ENCODE results near the gene MMP13. TPM values are rescaled to one million over a fixed set of nuclear protein-coding genes. Genes with fewer than 3 reads are reported as not detected.

Gene MMP13
- total RNA-seq, 1 experiment from 2014 or later: not detected

GRCh38 chr11:102967497-102967896 lies 12.0 kb upstream of the MMP13 start:
- CTCF ChIA-PET: no interaction called here
- POLR2A ChIA-PET (ENCODE audit: low non-redundant PET): no interaction called here
- H3K36me3 ChIP-seq (ENCODE audit: insufficient read depth, low read length, poor library complexity, severe bottlenecking): no peaks in the 10 kb centered on the region
- no TSS peak for BruUV-seq (replicated peaks)
- H3K27me3 ChIP-seq (replicated peaks; ENCODE audit: insufficient read depth, low read depth, low read length, poor library complexity): no peaks in the 10 kb centered on the region
- no peak overlapping the region for H3K4me3 ChIP-seq (ENCODE audit: low read depth, low read length, poor library complexity, severe bottlenecking)
- H3K27ac ChIP-seq (ENCODE audit: low read depth, low read length, poor library complexity, severe bottlenecking): no peak overlapping the region
- peak; percentile 39 for DNase-seq (ENCODE audit: low spot score)
- no peaks in the 10 kb centered on the region for H3K9me3 ChIP-seq (ENCODE audit: low read depth, low read length, poor library complexity, severe bottlenecking)
- intact Hi-C loops (cut with micrococcal nuclease; ENCODE audit: unreplicated experiment): no loop called here
- no peaks in the 10 kb centered on the region for H3K4me1 ChIP-seq (ENCODE audit: insufficient read depth, low read length, poor library complexity, severe bottlenecking)
- no peak for TF ChIP-seq CTCF (conservative IDR thresholded peaks at IDR 0.05; ENCODE audit: low read depth, low read length)
- TF ChIP-seq EZH2 (IDR thresholded peaks at IDR 0.05; ENCODE audit: borderline replicate concordance, low read depth, low read length, poor library complexity, severe bottlenecking): no peak

GRCh38 chr11:102966011-102966410 lies 10.5 kb upstream of the MMP13 start:
- no peak overlapping the region for H3K27ac ChIP-seq (ENCODE audit: low read depth, low read length, poor library complexity, severe bottlenecking)
- no TSS peak for BruUV-seq (replicated peaks)
- H3K4me1 ChIP-seq (ENCODE audit: insufficient read depth, low read length, poor library complexity, severe bottlenecking): no peaks in the 10 kb centered on the region
- H3K36me3 ChIP-seq (ENCODE audit: insufficient read depth, low read length, poor library complexity, severe bottlenecking): no peaks in the 10 kb centered on the region
- ChIA-PET CTCF (no interaction called here), POLR2A (ENCODE audit: low non-redundant PET) (no interaction called here)
- no peak for DNase-seq (ENCODE audit: low spot score)
- no peaks in the 10 kb centered on the region for H3K9me3 ChIP-seq (ENCODE audit: low read depth, low read length, poor library complexity, severe bottlenecking)
- H3K4me3 ChIP-seq (ENCODE audit: low read depth, low read length, poor library complexity, severe bottlenecking): no peak overlapping the region
- TF ChIP-seq CTCF (conservative IDR thresholded peaks at IDR 0.05; ENCODE audit: low read depth, low read length) (no peak), EZH2 (IDR thresholded peaks at IDR 0.05; ENCODE audit: borderline replicate concordance, low read depth, low read length, poor library complexity, severe bottlenecking) (no peak)
- H3K27me3 ChIP-seq (replicated peaks; ENCODE audit: insufficient read depth, low read depth, low read length, poor library complexity): no peaks in the 10 kb centered on the region
- intact Hi-C loops (cut with micrococcal nuclease; ENCODE audit: unreplicated experiment): no loop called here

GRCh38 chr11:102964867-102965266 lies 9.3 kb upstream of the MMP13 start:
- Histone ChIP-seq H3K4me1 (ENCODE audit: insufficient read depth, low read length, poor library complexity, severe bottlenecking) (no peaks in the 10 kb centered on the region), H3K36me3 (ENCODE audit: insufficient read depth, low read length, poor library complexity, severe bottlenecking) (no peaks in the 10 kb centered on the region), H3K9me3 (ENCODE audit: low read depth, low read length, poor library complexity, severe bottlenecking) (no peaks in the 10 kb centered on the region), H3K4me3 (ENCODE audit: low read depth, low read length, poor library complexity, severe bottlenecking) (no peak overlapping the region), H3K27ac (ENCODE audit: low read depth, low read length, poor library complexity, severe bottlenecking) (no peak overlapping the region), H3K27me3 (replicated peaks; ENCODE audit: insufficient read depth, low read depth, low read length, poor library complexity) (no peaks in the 10 kb centered on the region)
- intact Hi-C loops (cut with micrococcal nuclease; ENCODE audit: unreplicated experiment): no loop called here
- no peak for TF ChIP-seq EZH2 (IDR thresholded peaks at IDR 0.05; ENCODE audit: borderline replicate concordance, low read depth, low read length, poor library complexity, severe bottlenecking)
- TF ChIP-seq CTCF (conservative IDR thresholded peaks at IDR 0.05; ENCODE audit: low read depth, low read length): no peak
- POLR2A ChIA-PET (ENCODE audit: low non-redundant PET): interaction anchor here (0.6 kb wide), 1 partner anchor 690 kb away, joined by 3 read pairs; no protein-coding TSS in a partner anchor
- CTCF ChIA-PET: no interaction called here
- no peak for DNase-seq (ENCODE audit: low spot score)
- no TSS peak for BruUV-seq (replicated peaks)
